Measurements from ENCODE around the gene TTBK2.

- TF ChIP-seq, protein P1, sequence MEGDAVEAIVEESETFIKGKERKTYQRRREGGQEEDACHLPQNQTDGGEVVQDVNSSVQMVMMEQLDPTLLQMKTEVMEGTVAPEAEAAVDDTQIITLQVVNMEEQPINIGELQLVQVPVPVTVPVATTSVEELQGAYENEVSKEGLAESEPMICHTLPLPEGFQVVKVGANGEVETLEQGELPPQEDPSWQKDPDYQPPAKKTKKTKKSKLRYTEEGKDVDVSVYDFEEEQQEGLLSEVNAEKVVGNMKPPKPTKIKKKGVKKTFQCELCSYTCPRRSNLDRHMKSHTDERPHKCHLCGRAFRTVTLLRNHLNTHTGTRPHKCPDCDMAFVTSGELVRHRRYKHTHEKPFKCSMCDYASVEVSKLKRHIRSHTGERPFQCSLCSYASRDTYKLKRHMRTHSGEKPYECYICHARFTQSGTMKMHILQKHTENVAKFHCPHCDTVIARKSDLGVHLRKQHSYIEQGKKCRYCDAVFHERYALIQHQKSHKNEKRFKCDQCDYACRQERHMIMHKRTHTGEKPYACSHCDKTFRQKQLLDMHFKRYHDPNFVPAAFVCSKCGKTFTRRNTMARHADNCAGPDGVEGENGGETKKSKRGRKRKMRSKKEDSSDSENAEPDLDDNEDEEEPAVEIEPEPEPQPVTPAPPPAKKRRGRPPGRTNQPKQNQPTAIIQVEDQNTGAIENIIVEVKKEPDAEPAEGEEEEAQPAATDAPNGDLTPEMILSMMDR (IDR thresholded peaks at IDR 0.05), result no peak
- no peak for TF ChIP-seq POLR2A (IDR thresholded peaks at IDR 0.05)
Observed at GRCh38 chr15:42825599-42825998, 95.0 kb downstream of the TTBK2 start.
